HG02970 (cell line): Measurements from ENCODE around the gene HMG20B.
"Not testable (repeated sequence)": the region's sequence is repeated elsewhere in the genome, so short reads cannot be mapped to it uniquely, and the experiment has no call there.

Experiments
- ATAC-seq: cut with Tn5 transposase; IDR thresholded peaks from one replicate; pipeline ENCODE4 v1.9.1; 2021; ENCODE audit warnings: mild to moderate bottlenecking, moderate library complexity, moderate number of reproducible peaks; ENCODE audit not compliant: unreplicated experiment, low FRiP score

Gene HMG20B

DNA sequence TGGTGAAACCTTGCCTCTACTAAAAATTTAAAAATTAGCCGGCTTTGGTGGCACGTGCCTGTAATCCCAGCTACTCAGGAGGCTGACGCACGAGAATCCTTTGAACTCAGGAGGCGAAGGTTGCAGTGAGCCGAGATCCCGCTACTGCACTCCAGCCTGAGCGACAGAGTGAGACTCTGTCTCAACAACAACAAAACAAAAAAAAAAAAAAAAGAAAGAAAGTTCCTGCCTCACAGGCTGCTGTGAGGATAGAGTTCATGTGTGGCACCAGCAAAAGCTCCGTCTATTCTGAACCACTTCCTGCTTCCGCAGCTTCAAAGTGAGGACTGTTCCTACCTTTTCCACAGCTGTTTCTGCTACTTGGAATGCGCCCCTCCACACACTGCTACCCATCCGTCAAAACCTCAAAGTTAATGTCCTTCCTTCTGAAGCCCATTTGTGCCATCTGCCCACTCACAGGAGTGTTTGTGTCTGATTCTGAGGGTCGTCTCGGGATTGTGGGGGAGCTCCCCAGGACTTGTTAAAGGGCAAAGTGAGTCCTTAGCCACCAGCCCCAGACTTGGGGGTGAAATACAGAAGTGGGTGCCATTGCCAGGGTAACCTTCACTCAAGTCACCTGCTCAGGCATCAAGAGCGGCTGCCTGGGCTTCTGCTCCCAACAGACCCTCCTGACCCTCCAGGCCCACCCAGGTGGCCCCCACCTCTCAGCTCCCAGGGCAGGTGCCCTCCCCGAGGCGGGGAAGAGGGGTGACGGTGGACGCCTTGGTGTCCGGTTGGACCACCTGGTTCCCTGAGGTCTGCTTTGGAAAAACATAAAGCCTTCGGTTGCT, 18.3 kb upstream of the HMG20B start:
- ATAC-seq: no peak

DNA sequence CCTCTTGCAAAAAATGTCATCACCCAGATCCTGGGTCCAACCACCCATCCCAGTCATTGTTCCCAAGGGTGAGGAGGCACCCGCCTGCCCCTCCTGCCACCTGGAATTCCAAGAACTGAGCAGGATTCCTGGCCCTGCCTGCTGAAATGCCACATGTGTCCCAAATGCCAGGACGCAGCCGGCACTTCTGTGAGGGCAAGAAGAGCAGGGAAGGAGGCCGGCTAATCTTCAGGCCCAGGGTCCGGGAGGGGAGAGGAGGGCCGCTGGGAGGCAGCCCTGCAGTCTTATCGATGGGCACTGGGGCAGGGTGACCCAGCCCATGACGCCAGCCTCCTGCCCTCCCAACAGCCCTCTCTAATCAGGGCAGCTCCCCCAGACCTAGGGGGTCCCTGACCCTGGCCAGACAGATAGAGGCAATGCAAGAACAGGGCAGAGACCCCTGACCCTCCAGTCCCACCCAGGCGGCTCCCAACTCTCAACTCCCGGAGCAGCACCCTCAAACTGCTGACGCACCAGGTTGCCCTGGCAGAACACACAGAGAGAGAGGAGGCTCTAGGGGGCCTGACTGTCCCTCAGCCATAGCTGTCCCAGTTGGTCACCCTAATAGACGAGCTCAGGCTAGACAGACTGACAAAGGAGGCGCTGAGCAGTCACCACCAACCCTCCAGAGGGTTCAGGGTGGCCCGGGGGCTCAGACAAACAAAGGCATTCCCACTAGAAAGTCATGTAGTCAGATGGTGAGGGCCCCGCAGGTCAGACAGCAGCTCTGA, 16.9 kb upstream of the HMG20B start:
- no peak for ATAC-seq

DNA sequence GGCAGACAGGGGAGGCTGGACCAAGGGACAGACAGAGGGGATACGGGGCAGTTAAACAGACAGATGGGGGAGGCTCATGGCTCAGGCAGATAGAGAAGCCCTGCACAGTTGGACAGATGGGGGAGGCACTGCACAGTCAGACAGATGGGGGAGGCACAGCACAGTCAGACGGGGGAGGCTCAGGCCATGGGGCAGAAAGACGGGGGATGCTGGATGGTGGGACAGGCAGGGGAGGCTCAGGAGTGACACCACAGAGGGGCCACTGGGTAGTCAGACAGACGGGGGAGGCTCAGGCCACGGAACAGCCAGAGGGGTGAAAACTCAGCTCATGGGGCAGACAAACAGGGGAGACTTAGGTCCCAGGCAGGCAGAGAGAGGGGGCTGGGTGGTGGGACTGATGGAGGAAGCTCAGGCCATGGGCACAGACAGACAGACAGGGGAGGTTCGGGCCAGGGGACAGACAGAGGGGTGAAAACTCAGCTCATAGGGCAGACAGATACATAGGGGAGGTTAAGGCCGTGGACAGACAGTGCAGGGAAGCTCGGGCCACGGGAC, 16.2 kb upstream of the HMG20B start:
- no peak for ATAC-seq

DNA sequence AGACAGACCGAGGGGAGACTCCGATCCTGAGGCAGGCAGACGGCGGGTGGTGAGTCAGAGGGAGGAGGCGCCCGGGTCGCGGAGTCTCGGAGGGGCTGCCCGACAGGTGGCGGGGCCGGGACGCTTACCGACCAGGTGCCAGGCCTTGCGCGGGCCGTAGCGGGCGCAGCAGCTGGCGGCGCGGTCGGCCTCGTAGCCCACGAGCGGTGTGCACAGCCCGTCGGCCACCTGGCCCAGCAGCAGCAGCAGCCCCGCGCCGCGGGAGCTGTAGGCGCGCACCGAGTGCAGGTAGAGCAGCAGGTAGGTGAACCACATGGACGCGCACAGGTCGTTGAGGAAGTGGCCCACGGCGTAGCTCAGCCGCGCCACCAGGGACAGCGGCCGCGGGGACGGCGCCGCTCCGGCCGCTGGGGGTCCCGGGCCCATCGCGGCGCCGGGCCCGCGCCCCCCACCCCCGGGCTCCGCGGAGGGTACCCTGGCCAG, 15.7 kb upstream of the HMG20B start:
- ATAC-seq: peak; percentile 7

DNA sequence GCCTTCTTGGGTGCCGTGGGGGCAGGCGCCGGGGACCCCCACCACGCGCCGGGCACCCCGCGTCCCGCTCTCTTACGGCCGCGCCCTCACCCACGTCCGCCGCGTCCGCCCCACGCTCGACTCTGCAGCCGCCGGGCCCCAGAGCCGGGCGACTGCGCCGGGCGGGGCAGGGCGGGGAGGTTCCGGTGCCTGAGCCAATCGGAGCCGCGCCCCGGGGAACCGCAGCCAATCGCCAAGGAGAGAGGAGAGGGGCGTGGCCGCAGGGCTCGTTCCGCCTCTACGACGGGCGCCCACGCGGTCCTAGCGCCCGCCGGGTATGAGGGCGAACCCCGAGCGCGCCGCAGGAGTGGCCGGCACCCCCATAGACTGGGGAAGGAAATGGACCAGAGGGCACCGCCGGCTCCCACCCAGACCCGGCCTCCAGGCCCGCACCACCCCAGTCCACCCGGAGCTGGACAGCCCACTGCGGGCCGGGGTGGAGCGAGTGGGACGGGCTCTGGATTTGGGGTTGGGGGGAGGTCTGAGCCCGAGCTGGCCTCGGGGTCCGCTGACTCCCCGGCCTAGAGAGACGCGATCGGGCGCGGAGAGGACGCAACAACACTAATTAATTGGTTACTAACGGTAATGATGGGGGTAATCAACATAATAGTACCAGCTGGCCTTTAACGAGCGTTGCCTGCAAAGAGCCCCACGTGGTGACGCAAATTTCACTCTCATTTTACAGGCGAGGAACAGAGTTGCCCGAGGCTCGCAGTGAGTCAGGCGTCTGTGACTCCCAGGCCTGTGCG, 15.1 kb upstream of the HMG20B start, which contains the start of gene MFSD12:
MFSD12 (minus strand) TSS at position 126 of the 788 bp plus-strand sequence. CDS start 183 bp downstream, outside the sequence.
- peak; percentile 85 for ATAC-seq

DNA sequence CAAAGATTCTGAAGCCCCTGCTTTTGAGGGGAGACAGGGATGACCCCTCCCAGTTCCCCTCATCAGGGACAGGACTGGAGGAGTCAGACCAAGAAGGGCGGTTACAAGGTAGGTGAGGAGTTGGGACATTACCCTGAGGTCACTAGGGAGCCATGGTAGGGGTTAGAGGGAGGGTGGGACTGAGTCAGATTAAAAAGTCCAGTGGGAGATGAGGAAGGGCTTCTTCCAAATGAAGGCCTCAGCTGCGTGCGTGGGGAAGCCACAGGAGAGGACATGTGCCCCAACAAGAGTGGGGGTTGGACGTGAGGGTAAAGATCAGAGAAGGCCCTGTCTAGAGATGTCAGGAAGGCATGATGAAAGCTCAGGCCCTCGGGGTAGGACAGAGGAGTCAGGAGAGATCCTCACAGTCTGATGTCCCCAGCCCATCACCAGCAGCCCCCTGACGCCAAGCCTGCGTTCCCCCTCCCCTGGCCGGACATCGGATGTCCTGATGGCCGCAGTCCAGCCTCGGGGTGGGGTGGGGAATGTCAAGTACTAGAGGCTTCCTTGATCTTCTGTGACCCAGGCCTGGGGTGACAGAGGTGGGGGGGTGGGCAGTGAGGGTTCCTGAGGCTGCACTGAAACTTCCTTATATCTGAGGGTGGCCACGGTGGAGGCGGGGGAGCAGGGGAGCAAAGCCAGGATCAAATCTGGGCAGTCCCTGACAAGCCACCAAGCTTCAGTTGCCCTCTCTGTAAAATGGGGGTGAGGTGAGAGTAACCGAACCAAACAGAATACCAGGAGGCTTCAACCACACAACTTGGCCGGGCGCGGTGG, 8.8 kb upstream of the HMG20B start:
- ATAC-seq: no peak

DNA sequence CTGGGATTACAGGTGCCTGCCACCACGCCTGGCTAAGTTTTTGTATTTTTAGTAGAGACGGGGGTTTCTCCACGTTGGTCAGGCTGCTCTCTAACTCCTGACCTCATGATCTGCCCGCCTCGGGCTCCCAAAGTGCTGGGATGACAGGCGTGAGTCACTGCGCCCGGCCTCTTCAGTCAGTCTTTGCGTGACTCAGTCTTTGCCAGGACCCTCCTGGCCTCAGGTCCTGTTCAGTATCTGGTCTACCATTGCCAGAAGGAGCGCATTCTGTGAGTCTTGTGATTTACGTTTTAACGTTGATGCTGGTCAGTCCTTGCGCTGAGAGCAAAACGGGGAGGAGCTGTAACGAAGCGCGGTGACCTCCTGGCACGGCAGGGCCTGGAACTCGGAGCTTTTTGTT, 7.6 kb upstream of the HMG20B start:
- ATAC-seq: no peak

DNA sequence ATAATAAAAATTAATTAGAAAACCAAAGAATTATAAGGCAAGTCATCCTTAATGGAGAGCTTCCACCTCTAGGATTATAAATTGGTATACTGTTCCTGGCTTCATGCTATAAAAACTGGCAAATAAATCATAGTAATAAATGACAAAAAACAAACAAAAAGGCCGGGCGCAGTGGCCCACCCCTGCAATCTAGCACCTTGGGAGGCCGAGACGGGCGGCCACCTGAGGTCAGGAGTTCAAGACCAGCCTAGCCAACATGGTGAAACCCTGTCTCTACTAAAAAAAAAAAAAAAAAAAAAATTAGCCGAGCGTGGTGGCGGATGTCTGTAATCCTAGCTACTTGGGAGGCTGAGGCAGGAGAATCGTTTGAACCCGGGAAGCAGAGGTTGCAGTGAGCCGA, 2.7 kb upstream of the HMG20B start:
- not testable (repeated sequence) for ATAC-seq

DNA sequence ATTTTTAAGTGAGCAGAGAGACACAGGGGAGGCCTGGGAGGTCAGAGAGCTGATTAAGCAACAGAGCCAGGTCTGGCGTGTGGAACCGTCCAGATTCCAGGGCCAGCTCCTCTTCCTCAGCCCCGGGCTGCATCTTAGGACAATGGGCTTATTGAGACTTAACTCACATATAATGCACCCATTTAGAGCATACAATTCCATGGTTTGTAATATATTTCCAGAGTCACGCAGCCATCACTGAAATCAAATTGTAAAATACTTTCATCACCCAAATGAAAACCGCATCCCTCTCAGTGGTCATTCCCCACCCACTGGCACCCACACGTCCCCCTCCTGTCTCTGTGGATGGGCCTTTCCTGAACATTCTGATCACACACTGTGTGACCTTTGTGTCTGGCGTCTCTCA, 2.1 kb upstream of the HMG20B start:
- no peak for ATAC-seq

DNA sequence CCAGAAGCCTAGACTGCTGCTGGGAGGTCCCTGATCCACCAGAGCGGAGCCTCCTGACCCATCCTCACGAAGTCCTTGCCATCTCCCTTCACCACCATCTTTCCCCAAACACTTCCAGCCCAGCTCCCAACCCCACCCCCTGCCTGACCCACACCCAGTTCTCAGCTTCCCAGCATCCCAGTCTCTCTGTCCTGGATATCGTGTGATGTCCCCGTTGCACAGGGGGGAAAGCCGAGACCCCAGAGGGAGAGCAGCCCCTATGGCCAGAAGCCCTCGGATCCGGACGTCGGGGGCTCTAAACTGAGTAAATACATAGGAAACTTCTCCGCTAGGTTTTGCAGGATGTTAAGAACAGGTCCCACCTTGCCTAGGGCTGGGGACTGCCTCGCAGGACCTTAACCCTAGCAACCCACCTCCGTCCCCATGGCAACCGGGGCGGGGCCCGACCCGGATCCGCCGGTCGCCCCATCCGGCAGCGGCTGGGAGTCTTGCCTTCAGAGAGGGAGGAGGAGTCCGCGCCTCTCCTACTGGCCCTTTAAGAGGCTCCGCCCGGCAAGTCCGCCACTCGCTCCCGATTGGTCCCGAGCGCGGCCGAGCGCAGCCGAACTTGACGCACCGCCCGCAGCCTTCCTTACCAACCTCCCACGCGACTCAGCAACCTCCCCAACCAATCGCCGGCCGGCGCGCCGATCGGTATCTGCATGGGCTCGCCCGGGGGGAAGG, 451 bp upstream of the HMG20B start:
- peak; percentile 94 for ATAC-seq

DNA sequence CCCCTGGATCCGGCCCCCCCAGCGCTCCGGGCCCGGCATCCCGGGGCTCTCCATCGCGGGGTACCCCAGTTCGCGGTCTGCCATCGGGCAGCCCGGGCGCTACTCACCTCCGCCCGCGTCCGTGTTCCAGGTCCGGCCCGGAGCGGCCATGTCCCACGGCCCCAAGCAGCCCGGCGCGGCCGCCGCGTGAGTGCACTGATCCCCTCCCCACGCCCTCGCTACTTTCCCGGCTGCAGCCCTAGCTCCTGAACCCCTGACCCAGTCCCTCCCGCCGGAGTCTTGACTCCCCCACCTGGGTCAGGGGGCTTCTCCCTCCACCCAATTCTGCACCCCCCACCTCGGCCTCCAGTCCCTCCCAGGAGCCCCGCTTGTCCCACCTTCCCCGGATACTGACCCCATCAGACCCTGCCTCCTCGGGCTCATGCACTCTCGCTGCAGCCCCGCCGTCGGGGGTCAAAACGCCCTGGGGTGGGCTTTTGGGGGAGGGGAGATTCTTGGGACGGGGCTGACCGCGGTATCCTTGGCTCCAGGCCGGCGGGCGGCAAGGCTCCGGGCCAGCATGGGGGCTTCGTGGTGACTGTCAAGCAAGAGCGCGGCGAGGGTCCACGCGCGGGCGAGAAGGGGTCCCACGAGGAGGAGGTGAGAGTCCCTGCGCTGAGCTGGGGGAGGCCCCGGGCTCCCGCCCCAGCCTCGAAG, 566 bp downstream of the HMG20B start:
- no peak for ATAC-seq

DNA sequence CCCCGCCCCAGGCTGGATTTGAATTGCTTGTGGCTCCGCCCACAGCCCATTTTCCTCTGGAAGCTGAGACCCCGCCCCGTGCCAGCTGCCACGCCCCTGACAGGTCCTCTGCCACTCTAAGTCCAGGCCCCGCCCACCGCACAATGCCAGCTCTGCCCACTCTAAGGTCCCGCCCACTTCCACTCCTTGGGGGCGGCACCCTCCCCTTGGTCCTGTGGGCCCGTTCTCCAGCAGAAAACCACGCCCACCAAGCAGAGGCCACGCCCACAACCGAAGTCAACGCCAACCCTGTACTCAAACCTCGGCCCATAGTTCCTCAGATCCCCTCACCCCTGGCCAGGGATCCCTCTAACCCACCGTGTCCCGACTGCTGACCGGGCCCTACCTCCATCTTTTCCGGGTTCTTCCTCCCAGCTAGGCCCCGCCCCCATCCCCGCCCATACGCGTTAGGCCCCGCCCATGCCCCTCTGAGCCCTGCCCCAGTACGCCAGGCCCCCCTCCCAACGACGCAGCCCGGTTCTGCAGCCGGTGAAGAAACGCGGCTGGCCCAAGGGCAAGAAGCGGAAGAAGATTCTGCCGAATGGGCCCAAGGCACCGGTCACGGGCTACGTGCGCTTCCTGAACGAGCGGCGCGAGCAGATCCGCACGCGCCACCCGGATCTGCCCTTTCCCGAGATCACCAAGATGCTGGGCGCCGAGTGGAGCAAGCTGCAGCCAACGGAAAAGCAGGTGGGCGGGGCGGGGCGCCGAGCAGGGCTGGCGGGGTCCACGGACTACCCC, 1.3 kb downstream of the HMG20B start:
- no peak for ATAC-seq

DNA sequence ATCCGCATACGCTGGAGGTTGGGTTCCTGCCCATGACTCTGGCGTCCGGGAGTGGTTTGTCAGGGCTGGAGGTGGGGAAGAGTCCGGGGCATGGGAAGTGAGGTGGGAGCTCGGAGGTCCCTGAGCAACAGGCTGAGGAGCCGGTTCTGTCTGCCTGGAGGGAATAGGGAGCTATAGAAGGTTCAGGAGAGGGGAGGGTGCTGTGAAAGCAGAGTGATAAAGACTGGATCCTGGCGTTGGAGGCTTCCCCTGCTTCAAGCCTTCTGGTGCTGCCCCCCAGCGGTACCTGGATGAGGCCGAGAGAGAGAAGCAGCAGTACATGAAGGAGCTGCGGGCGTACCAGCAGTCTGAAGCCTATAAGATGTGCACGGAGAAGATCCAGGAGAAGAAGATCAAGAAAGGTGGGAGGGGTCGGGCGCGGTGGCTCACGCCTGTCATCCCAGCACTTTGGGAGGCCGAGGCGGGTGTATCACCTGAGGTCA, 2.6 kb downstream of the HMG20B start:
- ATAC-seq: no peak

DNA sequence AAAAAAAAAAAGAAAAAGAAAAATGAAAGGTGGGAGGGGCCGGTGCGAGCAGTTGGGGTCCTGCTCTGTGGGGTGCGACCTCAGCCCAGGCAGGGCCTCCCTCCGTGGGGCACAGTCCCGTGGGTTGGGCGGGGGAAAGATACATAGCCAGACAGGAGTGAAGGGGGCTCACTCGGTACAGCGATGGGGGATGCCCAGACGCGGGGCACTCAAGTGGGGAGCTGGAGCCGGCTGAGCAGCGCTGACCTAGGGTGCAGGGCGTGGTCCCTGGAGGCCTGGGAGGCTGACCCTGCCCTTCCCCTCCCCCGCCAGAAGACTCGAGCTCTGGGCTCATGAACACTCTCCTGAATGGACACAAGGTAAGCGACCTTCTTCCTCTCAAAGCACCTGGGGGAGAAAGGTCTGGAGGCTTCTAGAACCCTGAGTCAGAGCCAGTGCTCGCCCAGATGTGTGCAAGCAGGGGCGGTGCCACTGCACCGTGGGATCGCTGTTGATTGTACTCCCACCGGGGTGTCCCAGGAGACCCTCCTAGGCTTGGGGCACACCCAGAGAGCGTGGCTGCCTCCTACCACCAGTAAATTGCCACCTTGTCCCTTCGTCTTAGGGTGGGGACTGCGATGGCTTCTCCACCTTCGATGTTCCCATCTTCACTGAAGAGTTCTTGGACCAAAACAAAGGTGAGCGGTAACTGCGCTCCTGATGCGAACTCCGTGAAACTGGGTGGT, 3.4 kb downstream of the HMG20B start:
- no peak for ATAC-seq

DNA sequence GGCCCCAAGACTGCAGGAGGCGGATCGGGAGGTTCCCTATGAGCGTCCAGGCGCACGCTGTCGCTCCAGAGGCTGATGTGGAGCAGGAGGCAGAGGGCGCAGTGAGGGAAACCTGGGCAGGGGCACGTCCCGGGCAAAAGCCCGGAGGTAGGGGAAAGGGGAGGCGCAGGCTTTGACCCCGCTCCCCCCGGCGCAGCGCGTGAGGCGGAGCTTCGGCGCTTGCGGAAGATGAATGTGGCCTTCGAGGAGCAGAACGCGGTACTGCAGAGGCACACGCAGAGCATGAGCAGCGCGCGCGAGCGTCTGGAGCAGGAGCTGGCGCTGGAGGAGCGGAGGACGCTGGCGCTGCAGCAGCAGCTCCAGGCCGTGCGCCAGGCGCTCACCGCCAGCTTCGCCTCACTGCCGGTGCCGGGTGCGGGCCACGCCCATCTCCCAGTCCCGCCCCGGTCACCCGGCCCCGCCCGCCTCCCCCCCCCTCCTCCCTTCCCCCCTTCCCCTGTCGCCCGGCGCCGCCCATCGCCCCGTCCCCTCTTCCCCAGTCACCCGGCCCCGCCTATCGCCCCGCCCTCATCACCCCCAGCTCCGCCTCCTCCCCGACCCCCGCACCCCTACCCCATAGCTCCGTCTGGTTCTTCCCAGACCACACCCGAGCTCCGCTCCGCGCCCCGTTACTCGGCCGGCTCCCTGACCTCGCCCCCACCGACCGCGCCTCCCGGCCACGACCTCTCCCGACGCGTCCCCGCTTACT, 4.1 kb downstream of the HMG20B start:
- ATAC-seq: no peak

DNA sequence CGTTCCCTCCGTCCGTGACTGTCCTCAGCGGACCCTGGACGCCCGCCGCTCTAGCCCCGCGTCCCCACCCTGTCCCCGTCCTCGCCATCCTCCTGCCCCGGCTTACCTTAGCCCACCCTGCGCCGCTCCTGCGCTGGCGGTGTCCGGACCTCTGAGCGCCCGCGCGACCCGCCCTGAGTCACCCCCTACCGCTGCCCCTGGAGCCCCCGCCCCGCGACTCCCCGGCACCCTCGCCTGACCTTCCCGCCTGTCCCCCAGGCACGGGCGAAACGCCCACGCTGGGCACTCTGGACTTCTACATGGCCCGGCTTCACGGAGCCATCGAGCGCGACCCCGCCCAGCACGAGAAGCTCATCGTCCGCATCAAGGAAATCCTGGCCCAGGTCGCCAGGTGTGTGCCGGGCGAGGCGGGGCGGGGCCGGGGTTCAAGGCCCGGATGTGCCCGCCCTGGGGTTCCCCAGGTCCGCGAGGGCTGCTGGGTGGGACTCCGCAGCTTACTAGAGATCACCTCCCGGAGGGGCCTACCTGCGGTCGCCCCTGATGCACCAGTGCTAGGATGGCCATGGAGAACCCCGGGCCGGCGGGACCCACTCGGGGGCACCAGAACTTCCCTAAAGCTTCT, 5.1 kb downstream of the HMG20B start:
- no peak for ATAC-seq
